Left hindlimb (tissue), 1 donor: Measurements from ENCODE around the gene ZNF598.
"Not testable (repeated sequence)": the region's sequence is repeated elsewhere in the genome, so short reads cannot be mapped to it uniquely, and the experiment has no call there.

Source experiments
- DNase-seq: peaks from one replicate; pipeline ENCODE4 v3.0.0-alpha.2; 2018

The ZNF598 gene

DNA sequence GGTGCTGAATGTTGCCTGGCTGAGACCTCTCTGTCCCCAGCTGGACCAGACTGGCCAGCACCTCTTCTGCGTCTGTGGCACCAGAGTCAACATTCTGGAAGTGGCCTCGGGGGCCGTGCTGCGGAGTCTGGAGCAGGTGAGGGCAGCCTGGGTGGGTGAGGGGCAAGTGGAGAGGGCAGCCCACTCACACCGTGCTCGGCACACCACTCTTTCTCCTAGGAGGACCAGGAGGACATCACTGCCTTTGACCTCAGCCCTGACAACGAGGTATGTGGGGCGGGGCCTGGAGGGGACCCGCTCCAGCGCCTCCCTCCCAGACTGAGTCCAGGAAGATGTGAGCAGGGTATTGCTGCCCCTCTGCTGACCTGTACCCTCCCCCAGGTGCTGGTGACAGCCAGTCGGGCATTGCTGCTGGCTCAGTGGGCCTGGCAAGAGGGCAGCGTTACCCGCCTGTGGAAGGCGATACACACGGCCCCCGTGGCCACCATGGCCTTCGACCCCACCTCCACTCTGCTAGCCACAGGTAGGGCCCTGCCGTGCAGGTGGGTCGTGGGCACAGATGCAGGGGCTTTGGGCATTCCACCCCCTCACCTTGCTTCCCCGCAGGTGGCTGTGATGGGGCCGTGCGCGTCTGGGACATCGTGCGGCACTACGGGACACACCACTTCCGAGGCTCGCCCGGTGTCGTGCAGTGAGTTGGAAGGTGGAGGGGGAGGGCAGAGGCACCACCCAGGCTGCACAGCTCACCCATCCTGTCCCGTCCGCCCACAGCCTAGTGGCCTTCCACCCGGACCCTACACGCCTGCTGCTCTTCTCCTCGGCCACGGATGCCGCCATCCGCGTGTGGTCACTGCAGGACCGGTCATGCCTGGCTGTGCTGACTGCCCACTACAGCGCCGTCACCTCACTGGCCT is 35.2 kb downstream of the ZNF598 start:
- no peak for DNase-seq

DNA sequence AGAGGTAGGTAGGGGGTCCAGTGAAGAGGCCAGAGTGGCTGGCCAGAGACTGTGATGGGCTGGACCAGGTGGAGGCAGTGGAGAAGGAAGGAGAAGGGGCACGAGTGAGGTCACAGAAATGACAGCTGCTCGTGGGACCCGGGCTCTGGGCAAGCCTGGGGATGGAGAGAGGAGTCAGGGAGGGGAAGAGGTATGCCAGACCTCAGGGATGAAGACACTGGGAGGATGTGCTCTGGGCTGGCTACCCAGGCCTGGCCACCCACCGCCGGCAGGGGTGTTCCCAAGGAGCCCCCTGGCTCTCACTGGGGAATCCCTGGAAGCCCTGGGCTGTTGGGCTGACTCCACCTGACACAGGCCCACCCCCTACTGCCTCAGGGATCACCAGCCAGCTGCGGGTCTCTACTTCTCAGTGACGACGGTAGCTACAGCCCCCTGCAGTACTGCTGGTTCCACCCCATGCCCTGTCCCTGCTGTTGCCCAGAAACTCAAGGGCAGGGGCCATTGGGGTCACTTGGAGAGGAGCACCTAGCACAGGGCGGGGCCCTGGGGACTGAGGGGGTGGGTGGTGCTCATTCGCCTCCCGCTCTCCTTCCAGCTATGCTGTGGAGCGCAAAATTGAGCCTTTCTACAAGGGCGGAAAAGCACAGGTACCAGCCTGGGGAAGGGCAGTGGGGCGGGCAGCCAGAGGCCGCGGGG is 36.0 kb downstream of the ZNF598 start:
- DNase-seq: no peak

- DNase-seq: no peak
Measured at GRCh38 chr16:1972490-1972877, 37.1 kb downstream of the ZNF598 start.

- peak; percentile 96 for DNase-seq
Measured at GRCh38 chr16:1971796-1972489, 37.7 kb downstream of the ZNF598 start, which contains the start of gene TBL3. Gene TBL3 (plus strand): TSS chr16:1972053. CDS start chr16:1972165, 112 bp downstream.

GRCh38 chr16:1968146-1968953 is 41.3 kb downstream of the ZNF598 start:
- DNase-seq: no peak

GRCh38 chr16:1966460-1966859 is 43.2 kb downstream of the ZNF598 start, which contains the start of gene RNF151:
Gene RNF151 (plus strand): TSS chr16:1966856. CDS start chr16:1966882, 26 bp downstream.
- no peak for DNase-seq

DNA sequence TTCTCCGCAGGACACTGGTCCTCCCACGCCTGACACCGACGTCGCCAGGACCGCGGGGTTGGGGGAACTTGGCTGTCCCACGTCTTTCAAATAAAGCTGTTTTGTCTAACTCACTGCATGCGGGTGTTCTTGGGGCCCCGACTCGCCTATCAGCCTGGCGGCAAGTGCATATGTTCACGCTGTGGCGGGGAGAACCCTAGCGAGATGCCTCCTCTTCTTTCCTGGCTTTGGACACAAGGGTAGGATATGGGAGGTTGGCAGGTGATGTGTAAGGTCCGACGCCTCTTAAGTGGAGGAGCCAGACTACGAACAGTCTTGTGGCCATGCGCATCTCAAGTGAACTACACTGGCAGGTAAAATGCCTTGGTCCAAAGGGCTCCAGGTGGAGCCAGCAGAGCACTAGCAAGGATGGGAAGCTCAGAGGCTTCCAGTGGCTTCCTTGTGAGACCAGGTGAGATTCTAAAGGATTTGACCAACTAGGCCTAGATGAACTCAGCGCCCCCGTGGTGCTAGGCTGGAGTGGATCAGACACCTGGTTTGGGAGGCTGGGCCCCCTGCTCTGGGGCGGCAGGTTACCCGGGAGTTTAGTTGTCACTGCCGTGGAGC is 44.1 kb downstream of the ZNF598 start:
- no peak for DNase-seq

GRCh38 chr16:1964506-1965395 is 44.9 kb downstream of the ZNF598 start, which contains the start of gene RPS2:
Gene RPS2 (minus strand): TSS chr16:1964826. CDS start chr16:1964625, 201 bp downstream.
- peak; percentile 99 for DNase-seq

- DNase-seq: peak; percentile 72
Measured at GRCh38 chr16:1963806-1964505, 45.7 kb downstream of the ZNF598 start.

DNA sequence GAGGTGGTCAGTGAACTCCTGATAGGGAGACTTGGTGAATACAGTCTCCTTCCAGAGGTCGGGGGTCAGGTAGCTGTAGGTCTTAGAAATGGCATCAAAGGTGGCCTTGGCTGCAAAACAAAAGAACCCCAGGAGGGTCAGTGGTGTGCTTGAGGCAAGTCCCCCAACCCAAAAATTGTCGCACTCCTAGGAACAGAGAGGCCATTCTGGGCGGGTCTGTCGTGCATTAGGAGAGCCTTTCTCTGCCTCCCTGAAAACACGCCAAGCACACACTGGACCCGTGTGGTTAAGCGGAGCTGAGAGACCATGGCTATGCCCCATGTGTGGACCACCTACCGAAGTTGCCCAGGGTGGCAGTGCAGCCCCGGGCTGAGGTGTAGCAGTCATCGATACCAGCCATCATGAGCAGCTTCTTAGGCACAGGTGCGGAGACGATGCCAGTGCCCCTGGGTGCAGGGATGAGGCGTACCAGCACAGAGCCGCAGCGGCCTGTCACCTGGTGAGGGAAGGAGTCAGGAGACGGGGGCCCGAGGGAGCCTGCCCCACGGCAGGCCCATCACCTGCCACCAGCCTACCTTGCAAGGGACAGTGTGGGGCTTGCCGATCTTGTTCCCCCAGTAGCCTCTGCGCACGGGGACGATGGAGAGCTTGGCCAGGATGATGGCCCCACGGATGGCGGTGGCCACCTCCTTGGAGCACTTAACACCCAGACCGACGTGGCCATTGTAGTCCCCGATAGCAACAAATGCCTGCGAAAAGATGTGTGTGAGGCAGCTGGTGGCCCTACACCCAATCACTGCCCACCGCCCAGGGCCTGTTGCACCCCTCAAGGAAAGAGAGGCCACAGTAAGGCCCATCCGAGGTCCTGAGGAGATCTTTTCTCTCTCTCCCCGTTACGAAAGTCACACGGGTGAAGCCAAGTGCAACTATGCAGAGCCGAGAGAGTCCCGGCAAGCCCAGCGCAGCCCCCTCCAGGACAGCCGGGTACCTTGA is 47.2 kb downstream of the ZNF598 start:
- not testable (repeated sequence) for DNase-seq

GRCh38 chr16:1961651-1962067 is 48.0 kb downstream of the ZNF598 start:
- DNase-seq: no peak

GRCh38 chr16:1960665-1961630 is 48.7 kb downstream of the ZNF598 start:
- no peak for DNase-seq

GRCh38 chr16:1959269-1960039 is 50.2 kb downstream of the ZNF598 start, which contains the start of gene NDUFB10:
Gene NDUFB10 (plus strand): TSS chr16:1959538. CDS start chr16:1959625, 87 bp downstream.
- peak; percentile 92 for DNase-seq

- DNase-seq: peak; percentile 39
Measured at GRCh38 chr16:1958715-1959268, 50.8 kb downstream of the ZNF598 start.

DNA sequence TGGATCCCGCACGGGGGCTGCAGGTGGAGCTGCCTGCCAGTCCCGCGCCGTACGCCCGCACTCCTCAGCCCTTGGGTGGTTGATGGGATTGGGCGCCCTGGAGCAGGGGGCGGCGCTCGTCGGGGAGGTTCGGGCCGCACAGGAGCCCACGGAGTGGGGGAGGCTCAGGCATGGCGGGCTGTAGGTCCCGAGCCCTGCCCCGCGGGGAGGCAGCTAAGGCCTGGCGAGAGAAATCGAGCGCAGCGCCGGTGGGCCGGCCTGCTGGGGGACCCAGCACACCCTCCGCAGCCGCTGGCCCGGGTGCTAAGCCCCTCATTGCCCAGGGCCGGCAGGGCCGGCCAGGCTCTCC is 51.5 kb downstream of the ZNF598 start:
- DNase-seq: peak; percentile 26
